HG03460 (cell line): Measurements from ENCODE around the gene RRAS2.
"Not testable (repeated sequence)": the region's sequence is repeated elsewhere in the genome, so short reads cannot be mapped to it uniquely, and the experiment has no call there.

Experiments used
- ATAC-seq: cut with Tn5 transposase; IDR thresholded peaks from one replicate; pipeline ENCODE4 v1.9.1; 2021; ENCODE audit not compliant: unreplicated experiment

RRAS2 gene

GRCh38 chr11:14259878-14260277 is 99.1 kb downstream of the RRAS2 start:
- ATAC-seq = no peak

- ATAC-seq = no peak
Measured at GRCh38 chr11:14259186-14259784, 99.7 kb downstream of the RRAS2 start.

GRCh38 chr11:14258221-14258935 is 100.6 kb downstream of the RRAS2 start:
- ATAC-seq = no peak

GRCh38 chr11:14255238-14255534 is 103.8 kb downstream of the RRAS2 start:
- ATAC-seq = no peak

GRCh38 chr11:14254533-14255237 is 104.3 kb downstream of the RRAS2 start:
- ATAC-seq = no peak

GRCh38 chr11:14253840-14254239 is 105.1 kb downstream of the RRAS2 start:
- no peak for ATAC-seq

GRCh38 chr11:14253421-14253820 is 105.6 kb downstream of the RRAS2 start:
- ATAC-seq = no peak

- ATAC-seq = not testable (repeated sequence)
Measured at GRCh38 chr11:14252501-14252900, 106.5 kb downstream of the RRAS2 start.

GRCh38 chr11:14251754-14252153 is 107.2 kb downstream of the RRAS2 start:
- ATAC-seq = no peak

- ATAC-seq = no peak
Measured at GRCh38 chr11:14249121-14249963, 109.6 kb downstream of the RRAS2 start.

- ATAC-seq = no peak
Measured at GRCh38 chr11:14248580-14248981, 110.4 kb downstream of the RRAS2 start.

- ATAC-seq = no peak
Measured at GRCh38 chr11:14245444-14245843, 113.5 kb downstream of the RRAS2 start.

GRCh38 chr11:14244926-14245325 is 114.1 kb downstream of the RRAS2 start:
- no peak for ATAC-seq

GRCh38 chr11:14242733-14243132 is 116.2 kb downstream of the RRAS2 start:
- ATAC-seq = no peak

GRCh38 chr11:14242187-14242586 is 116.8 kb downstream of the RRAS2 start:
- no peak for ATAC-seq

GRCh38 chr11:14240951-14241350 is 118.0 kb downstream of the RRAS2 start:
- ATAC-seq = no peak

GRCh38 chr11:14240221-14240620 is 118.8 kb downstream of the RRAS2 start:
- no peak for ATAC-seq

- ATAC-seq = peak; percentile 96
Measured at GRCh38 chr11:14237444-14237961, 121.5 kb downstream of the RRAS2 start.

- ATAC-seq = no peak
Measured at GRCh38 chr11:14235701-14236100, 123.3 kb downstream of the RRAS2 start.

GRCh38 chr11:14234446-14234845 is 124.5 kb downstream of the RRAS2 start:
- no peak for ATAC-seq

- no peak for ATAC-seq
Measured at GRCh38 chr11:14232652-14233051, 126.3 kb downstream of the RRAS2 start.
